Mesodermal cell (in vitro differentiated cells): ENCODE measurements around the gene PCDHGB3.
"Not testable (repeated sequence)": the region's sequence is repeated elsewhere in the genome, so short reads cannot be mapped to it uniquely, and the experiment has no call there.

Source experiments
- H3K27ac ChIP-seq: 2 replicates; pipeline ENCODE4 v1.7.0; 2013; ENCODE audit warnings: mild to moderate bottlenecking, low read depth, low read length, moderate library complexity; ENCODE audit not compliant: severe bottlenecking
- H3K36me3 ChIP-seq: 2 replicates; pipeline ENCODE4 v1.7.1; 2013; ENCODE audit warnings: mild to moderate bottlenecking, low read length, moderate library complexity; ENCODE audit not compliant: control insufficient read depth, insufficient read depth
- H3K4me1 ChIP-seq: one replicate; pipeline ENCODE4 v1.7.1; 2013; ENCODE audit warnings: mild to moderate bottlenecking, low read length; ENCODE audit not compliant: insufficient read depth, control insufficient read depth, poor library complexity, severe bottlenecking
- H3K4me3 ChIP-seq: 2 replicates; pipeline ENCODE4 v1.7.0; 2013; ENCODE audit warnings: low read length, control low read depth, mild to moderate bottlenecking; ENCODE audit not compliant: insufficient read depth, poor library complexity, severe bottlenecking; ENCODE audit errors: extremely low read depth
- H3K9me3 ChIP-seq: 2 replicates; pipeline ENCODE4 v1.7.1; 2013; ENCODE audit warnings: mild to moderate bottlenecking, low read length, moderate library complexity; ENCODE audit not compliant: control insufficient read depth
- WGBS, 2 experiments: methylation state at CpG; one replicate each; pipeline ENCODE4 v1.1.5; 2013; ENCODE audit warnings: missing lambda C conversion rate in 2 of 2; ENCODE audit not compliant: insufficient coverage in 2 of 2; 5-methylcytosine and 5-hydroxymethylcytosine counted together

Gene PCDHGB3

GRCh38 chr5:141359790-141360426 lies 10.1 kb upstream of the PCDHGB3 start, which contains the start of gene PCDHGB2:
Gene PCDHGB2 (plus strand): TSS chr5:141359994. CDS start chr5:141360136, 142 bp downstream.
- Histone ChIP-seq H3K36me3 (peaks cover 3% of the 10 kb centered on the region), H3K27ac (no peak within 1 kb of the TSS), H3K4me3 (no peak within 1 kb of the TSS), H3K9me3 (peaks cover 50% of the 10 kb centered on the region), H3K4me1 (no peaks in the 10 kb centered on the region)
- 87 to 94% methylated on average over 19 to 23 of the region's 24 CpGs for WGBS, 2 experiments

- H3K9me3 ChIP-seq: peaks cover 50% of the 10 kb centered on the region
- H3K27ac ChIP-seq: no peak overlapping the region
- no peak overlapping the region for H3K4me3 ChIP-seq
- no peaks in the 10 kb centered on the region for H3K4me1 ChIP-seq
- H3K36me3 ChIP-seq: peaks cover 3% of the 10 kb centered on the region
- WGBS, 2 experiments: 94 to 95% methylated on average over 10 to 11 of the region's 15 CpGs
These were observed 9.4 kb upstream of the PCDHGB3 start for GRCh38 chr5:141360685-141361084.

GRCh38 chr5:141362719-141363118 lies 7.3 kb upstream of the PCDHGB3 start:
- H3K9me3 ChIP-seq: peaks cover 45% of the 10 kb centered on the region

GRCh38 chr5:141363952-141364660 lies 5.9 kb upstream of the PCDHGB3 start, which contains the start of gene PCDHGA5:
Gene PCDHGA5 (plus strand): TSS chr5:141364162. CDS start chr5:141364331, 169 bp downstream.
- Histone ChIP-seq H3K36me3 (peaks cover 3% of the 10 kb centered on the region), H3K4me3 (no peak within 1 kb of the TSS), H3K9me3 (peaks cover 45% of the 10 kb centered on the region), H3K27ac (no peak within 1 kb of the TSS), H3K4me1 (no peaks in the 10 kb centered on the region)
- WGBS, 2 experiments: 92 to 95% methylated on average over 24 to 25 of the region's 34 CpGs

More at GRCh38 chr5:141362719-141363118, 7.3 kb upstream of the PCDHGB3 start:
- Histone ChIP-seq H3K4me3 (no peak overlapping the region), H3K4me1 (no peaks in the 10 kb centered on the region), H3K27ac (no peak overlapping the region), H3K36me3 (peaks cover 3% of the 10 kb centered on the region)

- 95 to 96% methylated on average over 44 to 45 of the region's 46 CpGs for WGBS, 2 experiments
- no peaks in the 10 kb centered on the region for H3K4me1 ChIP-seq
- H3K27ac ChIP-seq: no peak overlapping the region
- peaks cover 32% of the 10 kb centered on the region for H3K9me3 ChIP-seq
- peaks cover 3% of the 10 kb centered on the region for H3K36me3 ChIP-seq
- H3K4me3 ChIP-seq: no peak overlapping the region
These were observed 3.8 kb upstream of the PCDHGB3 start for GRCh38 chr5:141366016-141366896.

- Histone ChIP-seq H3K9me3 (peaks cover 16% of the 10 kb centered on the region), H3K4me3 (no peak overlapping the region), H3K36me3 (no peaks in the 10 kb centered on the region), H3K27ac (no peak overlapping the region), H3K4me1 (no peaks in the 10 kb centered on the region)
- 96% methylated on average over 66 of the region's 69 CpGs for WGBS, 2 experiments
These were observed 1.8 kb downstream of the PCDHGB3 start for GRCh38 chr5:141371572-141372475.

- H3K36me3 ChIP-seq: no peaks in the 10 kb centered on the region
- H3K4me1 ChIP-seq: no peaks in the 10 kb centered on the region
- no peak within 1 kb of the TSS for H3K27ac ChIP-seq
- peaks cover 16% of the 10 kb centered on the region for H3K9me3 ChIP-seq
- H3K4me3 ChIP-seq: no peak within 1 kb of the TSS
- 93% methylated on average over 26 to 27 of the region's 27 CpGs for WGBS, 2 experiments
These were observed 3.8 kb downstream of the PCDHGB3 start, which contains the start of gene PCDHGA6 for GRCh38 chr5:141373673-141374317. Gene PCDHGA6 (plus strand): TSS chr5:141373891. CDS start chr5:141374084, 193 bp downstream.

GRCh38 chr5:141374627-141375026 lies 4.6 kb downstream of the PCDHGB3 start:
- H3K4me1 ChIP-seq: no peaks in the 10 kb centered on the region
- peaks cover 16% of the 10 kb centered on the region for H3K9me3 ChIP-seq
- H3K4me3 ChIP-seq: no peak overlapping the region
- H3K27ac ChIP-seq: no peak overlapping the region
- H3K36me3 ChIP-seq: no peaks in the 10 kb centered on the region
- WGBS, 2 experiments: 84 to 94% methylated on average over 14 of the region's 14 CpGs

- not testable (repeated sequence) for H3K36me3 ChIP-seq, H3K27ac ChIP-seq, H3K4me3 ChIP-seq, H3K4me1 ChIP-seq
- WGBS, 2 experiments: 94 to 95% methylated on average over 21 to 30 of the region's 48 CpGs
- H3K9me3 ChIP-seq: peaks cover 16% of the 10 kb centered on the region
These were observed 5.6 kb downstream of the PCDHGB3 start for GRCh38 chr5:141375444-141376155.
